ENCODE measurements around the gene ATP9B. TPM values are rescaled to one million over a fixed set of nuclear protein-coding genes. Genes with fewer than 3 reads are reported as not detected.

ATP9B gene
- total and polyA plus RNA-seq, 4 donors, result 7.1 to 31.4 (median 15.5) TPM

DNA sequence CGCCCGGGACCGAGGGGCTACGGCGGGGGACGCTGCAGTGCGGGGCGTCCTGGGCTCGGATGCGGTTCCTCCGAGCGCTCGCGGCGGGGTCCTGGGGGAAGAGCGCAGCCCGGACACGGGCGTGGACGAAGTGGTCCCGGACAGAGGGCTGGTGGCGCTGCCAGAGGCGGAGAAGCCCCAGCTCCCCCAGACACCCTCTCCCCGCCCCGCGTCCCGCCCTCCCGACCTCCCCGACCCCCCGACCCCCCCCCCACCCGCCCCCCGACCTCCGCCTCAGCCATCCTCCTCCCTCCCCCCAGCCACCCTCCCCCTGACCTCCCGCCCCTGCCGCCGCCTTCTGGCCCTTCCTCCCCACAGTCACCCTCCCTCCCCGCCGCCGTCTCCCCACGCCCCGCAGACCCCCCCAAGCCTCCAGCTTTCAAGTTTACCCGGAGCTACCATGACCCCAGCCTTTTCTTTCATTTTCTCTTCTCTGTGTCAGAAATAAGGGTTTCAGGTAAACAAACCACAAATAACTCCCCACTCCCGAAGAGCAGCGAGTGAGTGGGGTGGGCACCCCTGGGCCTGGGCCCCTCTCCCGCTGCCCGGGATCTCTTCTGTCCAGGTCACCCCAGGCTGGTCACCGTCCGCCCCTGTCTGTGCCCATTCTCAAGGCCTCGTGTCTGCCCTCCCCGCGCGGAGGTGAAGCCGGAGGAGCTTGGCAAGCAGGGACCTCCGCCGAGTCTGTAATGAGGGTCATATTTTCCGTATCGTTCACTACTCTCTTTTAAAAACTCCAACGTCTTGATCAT, 331.6 kb downstream of the ATP9B start:
- Histone ChIP-seq H3K4me3 (ENCODE audit: low read depth in 1 of 3, low read length in 3 of 3) (peak overlapping the region in 2 of 3 donors; percentile 39 to 75), H3K27ac (ENCODE audit: low read depth in 1 of 2, low read length in 2 of 2) (peak overlapping the region in 1 of 2 donors; percentile 50), H3K9ac (ENCODE audit: low read depth in 1 of 2, low read length in 2 of 2) (no peak overlapping the region), H3K36me3 (ENCODE audit: control insufficient read depth in 4 of 4, insufficient read depth in 3 of 4, low read depth in 1 of 4, low read length in 3 of 4) (no peaks in the 10 kb centered on the region), H3K27me3 (ENCODE audit: control insufficient read depth in 4 of 4, insufficient read depth in 4 of 4, low read length in 3 of 4) (peaks cover 0 to 8% (median 0%) of the 10 kb centered on the region in 4 donors), H3K4me1 (ENCODE audit: control insufficient read depth in 4 of 4, insufficient read depth in 4 of 4, low read length in 3 of 4) (peaks cover 12 to 32% (median 13%) of the 10 kb centered on the region in 4 donors), H3K9me3 (ENCODE audit: control insufficient read depth in 4 of 4, low read length in 3 of 4) (no peaks in the 10 kb centered on the region)
- no peak for TF ChIP-seq JUND (IDR thresholded peaks at IDR 0.05)
- no peak for TF ChIP-seq EGR1 (IDR thresholded peaks at IDR 0.05; ENCODE audit: low read depth in 2 of 2)
- no peak for TF ChIP-seq TAF1 (conservative IDR thresholded peaks at IDR 0.05)
- no peak for TF ChIP-seq MAX (IDR thresholded peaks at IDR 0.05)
- 32% methylated on average over 52 of the region's 58 CpGs for WGBS
- DNase-seq (ENCODE audit: low spot score), result no peak

GRCh38 chr18:79401494-79402208, 332.5 kb downstream of the ATP9B start:
- no peak overlapping the region for H3K9ac ChIP-seq (ENCODE audit: low read depth in 1 of 2, low read length in 2 of 2)
- peaks cover 7 to 24% (median 10%) of the 10 kb centered on the region in 4 donors for H3K4me1 ChIP-seq (ENCODE audit: control insufficient read depth in 4 of 4, insufficient read depth in 4 of 4, low read length in 3 of 4)
- no peak overlapping the region for H3K4me3 ChIP-seq (ENCODE audit: low read depth in 1 of 3, low read length in 3 of 3)
- H3K36me3 ChIP-seq (ENCODE audit: control insufficient read depth in 4 of 4, insufficient read depth in 3 of 4, low read depth in 1 of 4, low read length in 3 of 4), result no peaks in the 10 kb centered on the region
- H3K27ac ChIP-seq (ENCODE audit: low read depth in 1 of 2, low read length in 2 of 2), result no peak overlapping the region
- WGBS, result 92% methylated on average over 32 of the region's 32 CpGs
- no peak for DNase-seq (ENCODE audit: low spot score)
- H3K27me3 ChIP-seq (ENCODE audit: control insufficient read depth in 4 of 4, insufficient read depth in 4 of 4, low read length in 3 of 4), result no peaks in the 10 kb centered on the region
- H3K9me3 ChIP-seq (ENCODE audit: control insufficient read depth in 4 of 4, low read length in 3 of 4), result no peaks in the 10 kb centered on the region
- no peak for TF ChIP-seq HNF4A (conservative IDR thresholded peaks at IDR 0.05)
- TF ChIP-seq GABPA (IDR thresholded peaks at IDR 0.05 in 1 of 2, conservative IDR thresholded peaks at IDR 0.05 in 1 of 2), result no peak
- no peak for TF ChIP-seq TAF1 (conservative IDR thresholded peaks at IDR 0.05)
- TF ChIP-seq, protein P1, sequence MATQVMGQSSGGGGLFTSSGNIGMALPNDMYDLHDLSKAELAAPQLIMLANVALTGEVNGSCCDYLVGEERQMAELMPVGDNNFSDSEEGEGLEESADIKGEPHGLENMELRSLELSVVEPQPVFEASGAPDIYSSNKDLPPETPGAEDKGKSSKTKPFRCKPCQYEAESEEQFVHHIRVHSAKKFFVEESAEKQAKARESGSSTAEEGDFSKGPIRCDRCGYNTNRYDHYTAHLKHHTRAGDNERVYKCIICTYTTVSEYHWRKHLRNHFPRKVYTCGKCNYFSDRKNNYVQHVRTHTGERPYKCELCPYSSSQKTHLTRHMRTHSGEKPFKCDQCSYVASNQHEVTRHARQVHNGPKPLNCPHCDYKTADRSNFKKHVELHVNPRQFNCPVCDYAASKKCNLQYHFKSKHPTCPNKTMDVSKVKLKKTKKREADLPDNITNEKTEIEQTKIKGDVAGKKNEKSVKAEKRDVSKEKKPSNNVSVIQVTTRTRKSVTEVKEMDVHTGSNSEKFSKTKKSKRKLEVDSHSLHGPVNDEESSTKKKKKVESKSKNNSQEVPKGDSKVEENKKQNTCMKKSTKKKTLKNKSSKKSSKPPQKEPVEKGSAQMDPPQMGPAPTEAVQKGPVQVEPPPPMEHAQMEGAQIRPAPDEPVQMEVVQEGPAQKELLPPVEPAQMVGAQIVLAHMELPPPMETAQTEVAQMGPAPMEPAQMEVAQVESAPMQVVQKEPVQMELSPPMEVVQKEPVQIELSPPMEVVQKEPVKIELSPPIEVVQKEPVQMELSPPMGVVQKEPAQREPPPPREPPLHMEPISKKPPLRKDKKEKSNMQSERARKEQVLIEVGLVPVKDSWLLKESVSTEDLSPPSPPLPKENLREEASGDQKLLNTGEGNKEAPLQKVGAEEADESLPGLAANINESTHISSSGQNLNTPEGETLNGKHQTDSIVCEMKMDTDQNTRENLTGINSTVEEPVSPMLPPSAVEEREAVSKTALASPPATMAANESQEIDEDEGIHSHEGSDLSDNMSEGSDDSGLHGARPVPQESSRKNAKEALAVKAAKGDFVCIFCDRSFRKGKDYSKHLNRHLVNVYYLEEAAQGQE (IDR thresholded peaks at IDR 0.05), result no peak
- TF ChIP-seq RXRA (IDR thresholded peaks at IDR 0.05), result no peak
- TF ChIP-seq ATF3 (IDR thresholded peaks at IDR 0.05), result no peak
- TF ChIP-seq FOXA2 (IDR thresholded peaks at IDR 0.05), result no peak
- TF ChIP-seq YY1 (IDR thresholded peaks at IDR 0.05), result no peak
- TF ChIP-seq FOXA1 (IDR thresholded peaks at IDR 0.05), result no peak
- TF ChIP-seq RAD21 (IDR thresholded peaks at IDR 0.05), result no peak
- no peak for TF ChIP-seq EGR1 (IDR thresholded peaks at IDR 0.05; ENCODE audit: low read depth in 2 of 2)
- TF ChIP-seq ZBTB33 (IDR thresholded peaks at IDR 0.05), result no peak
- no peak for TF ChIP-seq JUND (IDR thresholded peaks at IDR 0.05)
- TF ChIP-seq NR2F2 (IDR thresholded peaks at IDR 0.05), result no peak
- no peak for TF ChIP-seq SP1 (IDR thresholded peaks at IDR 0.05)
- TF ChIP-seq, protein P2, sequence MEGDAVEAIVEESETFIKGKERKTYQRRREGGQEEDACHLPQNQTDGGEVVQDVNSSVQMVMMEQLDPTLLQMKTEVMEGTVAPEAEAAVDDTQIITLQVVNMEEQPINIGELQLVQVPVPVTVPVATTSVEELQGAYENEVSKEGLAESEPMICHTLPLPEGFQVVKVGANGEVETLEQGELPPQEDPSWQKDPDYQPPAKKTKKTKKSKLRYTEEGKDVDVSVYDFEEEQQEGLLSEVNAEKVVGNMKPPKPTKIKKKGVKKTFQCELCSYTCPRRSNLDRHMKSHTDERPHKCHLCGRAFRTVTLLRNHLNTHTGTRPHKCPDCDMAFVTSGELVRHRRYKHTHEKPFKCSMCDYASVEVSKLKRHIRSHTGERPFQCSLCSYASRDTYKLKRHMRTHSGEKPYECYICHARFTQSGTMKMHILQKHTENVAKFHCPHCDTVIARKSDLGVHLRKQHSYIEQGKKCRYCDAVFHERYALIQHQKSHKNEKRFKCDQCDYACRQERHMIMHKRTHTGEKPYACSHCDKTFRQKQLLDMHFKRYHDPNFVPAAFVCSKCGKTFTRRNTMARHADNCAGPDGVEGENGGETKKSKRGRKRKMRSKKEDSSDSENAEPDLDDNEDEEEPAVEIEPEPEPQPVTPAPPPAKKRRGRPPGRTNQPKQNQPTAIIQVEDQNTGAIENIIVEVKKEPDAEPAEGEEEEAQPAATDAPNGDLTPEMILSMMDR (IDR thresholded peaks at IDR 0.05; ENCODE audit: low read depth, low read length, missing input control), result no peak
- TF ChIP-seq HNF4G (IDR thresholded peaks at IDR 0.05), result no peak

Measured in liver (tissue), 9 donors.